SK-MEL-5 (cell line): ENCODE data around the gene HSDL1. TPM values are rescaled to one million over a fixed set of nuclear protein-coding genes. Genes with fewer than 3 reads are reported as not detected.

Experiments
- DNase-seq: peaks from one replicate; pipeline ENCODE4 v3.0.0-alpha.2; 2016; ENCODE audit warnings: low read depth, low spot score
- in situ Hi-C: cut with HindIII; loops from 2 replicates; pipeline ENCODE4 v1.10.0; 2016; ENCODE audit warnings: low sequenced_read_pairs, high pct_unique_total_duplicates, low pct_unique_long_range_greater_than_20kb
- total RNA-seq: library from RNA; depleted of rRNA; stranded (reverse); fragments of >200 nt; shearing (Covaris generic); gene quantifications from 2 replicates; pipeline ENCODE4 v1.2.3, GENCODE V29; 2014

The HSDL1 gene
- total RNA-seq, 1 experiment from 2014 or later, result 42.0 TPM

GRCh38 chr16:84178892-84179611, 34.1 kb upstream of the HSDL1 start:
- in situ Hi-C loops, result no loop called here
- no peak for DNase-seq

- no peak for DNase-seq
- in situ Hi-C loops, result no loop called here
Measured at GRCh38 chr16:84178146-84178765, 33.3 kb upstream of the HSDL1 start.

GRCh38 chr16:84177741-84178073, 32.7 kb upstream of the HSDL1 start:
- peak; percentile 39 for DNase-seq
- in situ Hi-C loops, result no loop called here

- in situ Hi-C loops, result no loop called here
- DNase-seq, result no peak
Measured at GRCh38 chr16:84176192-84177053, 31.4 kb upstream of the HSDL1 start.

- in situ Hi-C loops, result no loop called here
Measured at GRCh38 chr16:84175350-84176081, 30.5 kb upstream of the HSDL1 start.

GRCh38 chr16:84174396-84174795, 29.4 kb upstream of the HSDL1 start:
- in situ Hi-C loops, result no loop called here
- DNase-seq, result no peak

More at GRCh38 chr16:84175350-84176081, 30.5 kb upstream of the HSDL1 start:
- peak; percentile 81 for DNase-seq

GRCh38 chr16:84169765-84170310, 24.9 kb upstream of the HSDL1 start:
- no peak for DNase-seq
- in situ Hi-C loops, result no loop called here

- in situ Hi-C loops, result no loop called here
- no peak for DNase-seq
Measured at GRCh38 chr16:84166796-84167695, 22.1 kb upstream of the HSDL1 start.

- in situ Hi-C loops, result no loop called here
- DNase-seq, result no peak
Measured at GRCh38 chr16:84165746-84166145, 20.8 kb upstream of the HSDL1 start.

GRCh38 chr16:84161801-84162200, 16.8 kb upstream of the HSDL1 start:
- in situ Hi-C loops, result no loop called here

GRCh38 chr16:84161037-84161436, 16.1 kb upstream of the HSDL1 start:
- in situ Hi-C loops, result no loop called here

More at GRCh38 chr16:84161801-84162200, 16.8 kb upstream of the HSDL1 start:
- DNase-seq, result no peak

GRCh38 chr16:84159800-84160199, 14.8 kb upstream of the HSDL1 start:
- in situ Hi-C loops, result no loop called here
- DNase-seq, result no peak

More at GRCh38 chr16:84161037-84161436, 16.1 kb upstream of the HSDL1 start:
- no peak for DNase-seq

- in situ Hi-C loops, result no loop called here
- no peak for DNase-seq
Measured at GRCh38 chr16:84159007-84159406, 14.0 kb upstream of the HSDL1 start.

GRCh38 chr16:84156342-84156784, 11.4 kb upstream of the HSDL1 start:
- in situ Hi-C loops, result no loop called here

GRCh38 chr16:84155771-84156170, 10.8 kb upstream of the HSDL1 start:
- in situ Hi-C loops, result no loop called here
- DNase-seq, result no peak

More at GRCh38 chr16:84156342-84156784, 11.4 kb upstream of the HSDL1 start:
- DNase-seq, result no peak

- in situ Hi-C loops, result no loop called here
- DNase-seq, result no peak
Measured at GRCh38 chr16:84155226-84155625, 10.2 kb upstream of the HSDL1 start.
